NCI-H2196 (cell line): ENCODE measurements around the gene SLX4IP.

Source experiments
- DNase-seq: peaks from one replicate; lab custom pipeline; 2025; ENCODE audit not compliant: unreplicated experiment; lab: John Stamatoyannopoulos, UW

Gene SLX4IP

GRCh38 chr20:10492844-10493243 lies 57.7 kb downstream of the SLX4IP start:
- DNase-seq = no peak

GRCh38 chr20:10495173-10495572 lies 60.1 kb downstream of the SLX4IP start:
- no peak for DNase-seq

GRCh38 chr20:10496465-10496864 lies 61.4 kb downstream of the SLX4IP start:
- no peak for DNase-seq

GRCh38 chr20:10497283-10497682 lies 62.2 kb downstream of the SLX4IP start:
- no peak for DNase-seq

GRCh38 chr20:10497791-10498190 lies 62.7 kb downstream of the SLX4IP start:
- no peak for DNase-seq

- no peak for DNase-seq
Measured at GRCh38 chr20:10498200-10498599, 63.1 kb downstream of the SLX4IP start.

GRCh38 chr20:10501402-10501801 lies 66.3 kb downstream of the SLX4IP start:
- no peak for DNase-seq

- no peak for DNase-seq
Measured at GRCh38 chr20:10502098-10502526, 67.0 kb downstream of the SLX4IP start.

- DNase-seq = no peak
Measured at GRCh38 chr20:10504608-10504993, 69.5 kb downstream of the SLX4IP start.

GRCh38 chr20:10504994-10505730 lies 70.1 kb downstream of the SLX4IP start:
- DNase-seq = no peak

- no peak for DNase-seq
Measured at GRCh38 chr20:10505827-10506226, 70.7 kb downstream of the SLX4IP start.

- DNase-seq = no peak
Measured at GRCh38 chr20:10507052-10507451, 71.9 kb downstream of the SLX4IP start.

GRCh38 chr20:10508060-10508459 lies 73.0 kb downstream of the SLX4IP start:
- DNase-seq = no peak

GRCh38 chr20:10508468-10509251 lies 73.6 kb downstream of the SLX4IP start:
- no peak for DNase-seq

- no peak for DNase-seq
Measured at GRCh38 chr20:10509376-10509775, 74.3 kb downstream of the SLX4IP start.

- no peak for DNase-seq
Measured at GRCh38 chr20:10510216-10510615, 75.1 kb downstream of the SLX4IP start.

- DNase-seq = no peak
Measured at GRCh38 chr20:10511170-10511508, 76.0 kb downstream of the SLX4IP start.

- DNase-seq = peak; percentile 64
Measured at GRCh38 chr20:10511509-10512251, 76.6 kb downstream of the SLX4IP start.

- DNase-seq = no peak
Measured at GRCh38 chr20:10513061-10513460, 78.0 kb downstream of the SLX4IP start.

- DNase-seq = no peak
Measured at GRCh38 chr20:10513931-10514575, 78.9 kb downstream of the SLX4IP start.

GRCh38 chr20:10516529-10516928 lies 81.4 kb downstream of the SLX4IP start:
- DNase-seq = no peak
